IgD-negative memory B cell (primary cell): Measurements from ENCODE around the gene HIVEP3. TPM values are rescaled to one million over a fixed set of nuclear protein-coding genes. Genes with fewer than 3 reads are reported as not detected.

Experiments
- H3K27ac Mint-ChIP-seq, 3 donors: one replicate each; pipeline ENCODE4 v1.8.0; 2020 to 2022; ENCODE audit warnings: mild to moderate bottlenecking in 3 of 3, mixed read lengths in 3 of 3, moderate library complexity in 1 of 3
- H3K27me3 Mint-ChIP-seq: one replicate; pipeline ENCODE4 v1.8.0; 2021; ENCODE audit warnings: mixed read lengths
- H3K36me3 Mint-ChIP-seq: one replicate; pipeline ENCODE4 v1.8.0; 2020; ENCODE audit warnings: mild to moderate bottlenecking, mixed read lengths
- H3K4me1 Mint-ChIP-seq, 3 donors: one replicate each; pipeline ENCODE4 v1.8.0; 2020 to 2022; ENCODE audit warnings: mixed read lengths in 3 of 3, mild to moderate bottlenecking in 1 of 3
- H3K4me3 Mint-ChIP-seq, 4 donors: one replicate each; pipeline ENCODE4 v1.8.0; 2020 to 2022; ENCODE audit warnings: mild to moderate bottlenecking in 4 of 4, mixed read lengths in 4 of 4, moderate library complexity in 3 of 4
- H3K9me3 Mint-ChIP-seq, 3 donors: one replicate each; pipeline ENCODE4 v1.8.0; 2020 to 2021; ENCODE audit warnings: mixed read lengths in 3 of 3, mild to moderate bottlenecking in 1 of 3
- polyA plus RNA-seq: library from polyadenylated mRNA; unstranded; fragments of 300-500 nt; fragmentation: Illumina TruSeq; gene quantifications from one replicate; pipeline ENCODE4 v1.2.3, GENCODE V29; 2021

Gene HIVEP3
- polyA plus RNA-seq, 1 donor from 2014 or later, result 1.4 TPM

DNA sequence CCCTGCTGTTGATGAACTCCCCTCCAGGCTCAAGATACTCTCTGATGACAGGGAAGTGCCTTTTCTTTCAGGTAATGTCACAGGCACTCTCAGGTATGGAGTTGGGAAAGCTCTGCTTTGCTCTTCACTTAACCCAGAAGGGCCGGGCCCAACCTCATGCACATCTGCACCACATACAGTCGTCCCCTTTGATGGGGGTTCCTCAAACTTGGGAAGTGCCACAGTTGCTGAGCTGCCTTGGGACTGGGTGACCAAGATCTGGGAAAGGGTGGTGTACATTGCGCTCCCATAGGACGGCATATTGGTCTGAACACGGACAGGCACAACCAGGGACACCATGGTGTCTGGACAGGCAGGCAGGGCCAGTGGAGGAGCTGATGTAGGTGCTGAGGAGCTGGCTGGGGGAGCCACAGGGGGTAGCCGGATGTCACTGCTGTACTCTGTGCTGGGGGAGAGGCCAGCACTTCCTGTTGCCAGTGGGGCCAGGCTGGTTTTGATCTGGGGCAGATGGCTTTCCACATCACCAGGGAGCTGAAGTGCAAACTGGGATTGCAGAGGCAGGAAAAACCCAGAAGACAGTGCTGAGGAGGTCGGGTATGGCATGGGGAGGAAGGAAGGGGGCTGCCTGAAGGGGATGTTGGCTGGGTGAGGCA lies 338.1 kb downstream of the HIVEP3 start:
- no peaks in the 10 kb centered on the region for H3K9me3 Mint-ChIP-seq
- no peak overlapping the region for H3K4me3 Mint-ChIP-seq
- peaks cover 4 to 17% (median 14%) of the 10 kb centered on the region in 3 donors for H3K4me1 Mint-ChIP-seq
- no peaks in the 10 kb centered on the region for H3K27me3 Mint-ChIP-seq
- H3K36me3 Mint-ChIP-seq, result peaks cover 6% of the 10 kb centered on the region
- peak overlapping the region in 2 of 3 donors; percentile 47 to 53 for H3K27ac Mint-ChIP-seq

DNA sequence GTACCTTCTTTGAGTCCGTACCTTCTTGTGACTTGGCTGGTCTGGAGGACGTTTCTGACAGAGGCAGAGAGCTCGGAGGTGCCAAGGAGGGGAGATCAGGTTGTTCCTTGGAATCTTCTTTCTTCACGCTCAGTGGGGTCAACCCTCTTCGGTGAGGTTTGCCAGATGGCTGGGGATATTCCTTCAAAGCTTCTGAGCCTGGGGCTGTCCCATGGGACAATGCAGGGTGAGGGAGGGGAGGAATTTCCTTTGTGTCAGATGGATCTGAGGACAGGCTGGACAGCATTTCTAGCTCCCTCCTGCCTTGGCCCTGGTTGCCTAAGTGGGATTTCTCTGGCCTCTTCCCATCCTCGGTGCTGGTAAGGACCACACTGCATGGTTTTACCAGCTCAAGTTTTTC lies 338.7 kb downstream of the HIVEP3 start:
- no peaks in the 10 kb centered on the region for H3K27me3 Mint-ChIP-seq
- no peak overlapping the region for H3K27ac Mint-ChIP-seq
- peaks cover 7 to 21% (median 17%) of the 10 kb centered on the region in 3 donors for H3K4me1 Mint-ChIP-seq
- no peaks in the 10 kb centered on the region for H3K9me3 Mint-ChIP-seq
- peaks cover 4% of the 10 kb centered on the region for H3K36me3 Mint-ChIP-seq
- no peak overlapping the region for H3K4me3 Mint-ChIP-seq

DNA sequence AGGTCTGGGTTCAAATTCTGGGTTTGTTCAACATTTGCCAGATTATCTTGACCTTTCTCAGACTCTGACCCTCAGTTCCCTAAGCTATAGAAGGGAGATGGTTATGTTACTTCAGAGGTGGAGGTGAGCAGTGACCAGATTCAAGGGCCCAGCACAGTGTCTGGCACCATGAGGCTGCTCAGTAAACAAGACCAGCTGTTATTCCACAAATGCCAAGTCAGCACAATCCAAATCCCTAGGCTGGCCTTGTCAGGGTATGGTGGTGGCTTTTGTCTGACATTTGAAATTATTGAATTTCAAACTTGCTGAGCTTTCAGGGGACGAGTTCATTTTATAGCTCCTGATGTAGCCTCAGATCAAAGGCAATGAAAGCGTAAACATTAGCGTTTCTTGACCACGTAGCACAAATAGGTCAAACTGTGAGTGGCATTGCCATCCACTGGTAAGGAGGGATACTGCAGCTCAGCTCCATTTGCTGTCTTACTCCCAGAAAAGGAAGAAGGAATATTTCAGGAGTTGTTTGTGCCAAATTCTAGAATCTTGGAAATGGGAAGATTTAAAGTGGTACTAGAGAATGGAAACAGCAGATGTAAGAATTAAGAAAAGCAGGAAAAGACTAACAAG lies 339.9 kb downstream of the HIVEP3 start:
- Mint-ChIP-seq H3K36me3 (peaks cover 3% of the 10 kb centered on the region), H3K4me1 (peaks cover 15 to 29% (median 26%) of the 10 kb centered on the region in 3 donors), H3K9me3 (no peaks in the 10 kb centered on the region), H3K4me3 (peak overlapping the region in 1 of 4 donors; percentile 18), H3K27me3 (no peaks in the 10 kb centered on the region), H3K27ac (no peak overlapping the region)

DNA sequence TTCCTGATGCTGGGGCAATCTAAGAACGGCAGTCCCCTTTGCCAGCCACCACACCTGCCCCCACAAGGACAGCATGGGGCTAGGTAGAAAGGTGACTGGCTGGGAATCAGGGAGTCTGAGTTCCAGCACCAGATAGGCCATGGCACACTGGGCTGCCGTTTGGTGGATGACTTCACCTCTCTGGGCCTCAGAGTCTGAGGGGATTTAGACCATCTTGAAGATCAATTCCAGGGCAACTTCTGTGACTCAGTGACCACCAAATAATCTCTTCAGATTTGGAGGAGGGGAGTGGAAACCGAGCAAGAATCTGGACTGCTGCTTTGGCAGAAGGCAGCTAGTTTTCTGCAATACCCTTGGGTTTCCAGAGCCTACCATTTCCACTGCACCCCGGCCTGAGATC lies 342.1 kb downstream of the HIVEP3 start:
- Mint-ChIP-seq H3K27ac (no peak overlapping the region), H3K27me3 (no peaks in the 10 kb centered on the region), H3K36me3 (no peaks in the 10 kb centered on the region), H3K9me3 (no peaks in the 10 kb centered on the region), H3K4me3 (no peak overlapping the region), H3K4me1 (peaks cover 17 to 31% (median 30%) of the 10 kb centered on the region in 3 donors)

DNA sequence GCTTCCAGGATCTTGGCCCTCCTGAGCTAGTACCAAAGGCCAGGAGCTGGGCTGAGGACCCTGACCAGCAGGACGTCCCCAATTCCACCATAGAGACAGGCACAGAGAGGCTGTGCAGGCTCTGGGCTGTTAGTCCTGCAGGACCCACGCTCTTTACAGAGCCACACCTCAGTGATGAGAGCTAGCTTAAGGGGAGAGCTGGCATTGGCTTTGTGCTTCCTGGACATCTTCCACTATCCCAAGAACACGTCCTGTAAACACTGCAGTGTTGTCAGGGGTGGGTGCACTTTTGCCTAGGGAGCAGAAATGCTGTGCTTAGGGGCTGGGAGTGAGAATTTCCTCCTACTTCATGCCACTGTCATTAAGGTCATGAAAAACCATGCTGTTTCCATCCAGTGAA lies 342.5 kb downstream of the HIVEP3 start:
- no peaks in the 10 kb centered on the region for H3K9me3 Mint-ChIP-seq
- H3K36me3 Mint-ChIP-seq, result no peaks in the 10 kb centered on the region
- H3K27me3 Mint-ChIP-seq, result no peaks in the 10 kb centered on the region
- H3K27ac Mint-ChIP-seq, result no peak overlapping the region
- H3K4me1 Mint-ChIP-seq, result peaks cover 17 to 31% (median 30%) of the 10 kb centered on the region in 3 donors
- H3K4me3 Mint-ChIP-seq, result no peak overlapping the region

DNA sequence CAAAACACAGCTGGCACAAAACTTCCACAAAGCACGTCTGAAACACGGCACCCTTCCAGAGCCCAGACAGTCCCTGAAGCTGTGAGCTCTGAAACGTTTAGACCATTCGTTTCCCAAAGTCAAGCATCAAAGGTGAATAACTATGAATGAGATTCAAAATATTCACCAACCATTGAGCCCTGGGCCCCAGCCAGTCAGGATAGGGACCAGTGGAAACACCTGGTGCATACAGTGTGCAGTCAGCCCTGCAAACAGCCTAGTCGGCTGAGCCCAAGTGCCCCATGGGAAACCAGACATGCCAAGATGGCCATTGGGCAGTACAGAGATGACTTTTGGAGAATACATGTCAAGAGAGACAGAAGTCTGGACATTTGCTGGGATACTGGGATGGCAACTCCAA lies 343.9 kb downstream of the HIVEP3 start:
- peaks cover 3% of the 10 kb centered on the region for H3K36me3 Mint-ChIP-seq
- peak overlapping the region in 1 of 4 donors; percentile 7 for H3K4me3 Mint-ChIP-seq
- H3K27ac Mint-ChIP-seq, result peak overlapping the region in 1 of 3 donors; percentile 64
- H3K9me3 Mint-ChIP-seq, result no peaks in the 10 kb centered on the region
- H3K4me1 Mint-ChIP-seq, result peaks cover 17 to 31% (median 30%) of the 10 kb centered on the region in 3 donors
- no peaks in the 10 kb centered on the region for H3K27me3 Mint-ChIP-seq

DNA sequence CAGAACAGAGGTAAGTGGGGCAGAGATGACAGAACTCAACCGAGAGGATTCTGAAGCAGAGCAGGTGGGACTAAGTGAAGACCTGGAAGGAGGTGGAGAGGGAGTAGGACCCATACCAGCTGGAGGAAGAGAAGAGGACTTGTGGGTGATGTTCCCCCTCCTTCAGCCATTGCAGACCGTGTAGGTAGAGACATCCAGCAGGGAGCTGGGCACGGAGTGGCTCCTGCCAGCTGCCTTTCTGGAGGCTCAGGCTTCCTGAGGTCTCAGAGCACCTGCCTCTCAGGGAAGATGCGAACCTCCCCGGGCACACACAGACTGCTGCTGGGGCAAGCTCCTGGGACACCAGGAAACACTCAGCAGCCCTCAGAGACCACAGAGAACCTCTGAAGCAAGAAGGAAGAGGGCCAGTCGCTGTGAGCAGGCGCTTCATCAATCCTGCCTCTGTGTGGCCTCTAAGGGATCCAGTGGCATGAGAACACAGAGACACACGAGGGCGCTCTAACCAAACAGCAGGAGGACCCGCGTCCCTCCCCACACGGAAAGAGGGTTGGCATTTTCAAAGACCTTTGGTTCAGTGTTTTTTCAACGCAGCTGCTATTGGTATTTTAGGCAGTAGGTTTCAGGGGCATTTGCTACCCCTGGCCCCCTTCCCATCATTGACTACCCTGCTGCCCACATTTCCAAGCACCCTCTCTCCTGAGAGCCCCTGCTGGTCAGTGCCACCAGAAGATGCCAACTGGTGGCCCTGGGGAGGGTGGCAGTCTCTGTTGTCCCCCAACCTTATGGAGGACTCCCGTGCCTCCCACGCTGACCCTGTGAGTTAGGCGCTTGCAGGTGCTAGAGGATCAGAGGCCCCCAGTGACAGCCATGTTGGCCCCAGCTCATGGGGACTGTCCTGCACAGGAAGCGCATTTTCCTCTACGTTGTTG lies 344.7 kb downstream of the HIVEP3 start:
- Mint-ChIP-seq H3K27ac (no peak overlapping the region), H3K4me1 (peaks cover 17 to 29% (median 29%) of the 10 kb centered on the region in 3 donors), H3K36me3 (peaks cover 4% of the 10 kb centered on the region), H3K27me3 (no peaks in the 10 kb centered on the region), H3K9me3 (no peaks in the 10 kb centered on the region), H3K4me3 (peak overlapping the region in 2 of 4 donors; percentile 60 to 67)

- peaks cover 17 to 26% (median 23%) of the 10 kb centered on the region in 3 donors for H3K4me1 Mint-ChIP-seq
- H3K27me3 Mint-ChIP-seq, result no peaks in the 10 kb centered on the region
- peaks cover 4% of the 10 kb centered on the region for H3K36me3 Mint-ChIP-seq
- H3K27ac Mint-ChIP-seq, result no peak overlapping the region
- H3K4me3 Mint-ChIP-seq, result no peak overlapping the region
- no peaks in the 10 kb centered on the region for H3K9me3 Mint-ChIP-seq
Observed at GRCh38 chr1:41573194-41573593, 345.5 kb downstream of the HIVEP3 start.

GRCh38 chr1:41572224-41572623 lies 346.5 kb downstream of the HIVEP3 start:
- Mint-ChIP-seq H3K27ac (no peak overlapping the region), H3K4me1 (peaks cover 17 to 24% (median 18%) of the 10 kb centered on the region in 3 donors), H3K27me3 (no peaks in the 10 kb centered on the region), H3K4me3 (no peak overlapping the region), H3K36me3 (peaks cover 6% of the 10 kb centered on the region), H3K9me3 (no peaks in the 10 kb centered on the region)

- Mint-ChIP-seq H3K4me1 (peaks cover 16 to 26% (median 22%) of the 10 kb centered on the region in 3 donors), H3K27me3 (no peaks in the 10 kb centered on the region), H3K4me3 (no peak overlapping the region), H3K9me3 (no peaks in the 10 kb centered on the region), H3K27ac (peak overlapping the region in 1 of 3 donors; percentile 17), H3K36me3 (peaks cover 10% of the 10 kb centered on the region)
Observed at GRCh38 chr1:41571041-41571440, 347.7 kb downstream of the HIVEP3 start.

GRCh38 chr1:41568204-41568603 lies 350.5 kb downstream of the HIVEP3 start:
- Mint-ChIP-seq H3K4me1 (peaks cover 2 to 6% (median 5%) of the 10 kb centered on the region in 3 donors), H3K36me3 (peaks cover 11% of the 10 kb centered on the region), H3K4me3 (no peak overlapping the region), H3K27ac (peak overlapping the region in 1 of 3 donors; percentile 17), H3K27me3 (no peaks in the 10 kb centered on the region), H3K9me3 (no peaks in the 10 kb centered on the region)

GRCh38 chr1:41566969-41567368 lies 351.8 kb downstream of the HIVEP3 start:
- Mint-ChIP-seq H3K36me3 (peaks cover 11% of the 10 kb centered on the region), H3K27ac (peak overlapping the region in 1 of 3 donors; percentile 11), H3K4me3 (no peak overlapping the region), H3K4me1 (peaks cover 2 to 6% (median 5%) of the 10 kb centered on the region in 3 donors), H3K27me3 (no peaks in the 10 kb centered on the region), H3K9me3 (no peaks in the 10 kb centered on the region)

DNA sequence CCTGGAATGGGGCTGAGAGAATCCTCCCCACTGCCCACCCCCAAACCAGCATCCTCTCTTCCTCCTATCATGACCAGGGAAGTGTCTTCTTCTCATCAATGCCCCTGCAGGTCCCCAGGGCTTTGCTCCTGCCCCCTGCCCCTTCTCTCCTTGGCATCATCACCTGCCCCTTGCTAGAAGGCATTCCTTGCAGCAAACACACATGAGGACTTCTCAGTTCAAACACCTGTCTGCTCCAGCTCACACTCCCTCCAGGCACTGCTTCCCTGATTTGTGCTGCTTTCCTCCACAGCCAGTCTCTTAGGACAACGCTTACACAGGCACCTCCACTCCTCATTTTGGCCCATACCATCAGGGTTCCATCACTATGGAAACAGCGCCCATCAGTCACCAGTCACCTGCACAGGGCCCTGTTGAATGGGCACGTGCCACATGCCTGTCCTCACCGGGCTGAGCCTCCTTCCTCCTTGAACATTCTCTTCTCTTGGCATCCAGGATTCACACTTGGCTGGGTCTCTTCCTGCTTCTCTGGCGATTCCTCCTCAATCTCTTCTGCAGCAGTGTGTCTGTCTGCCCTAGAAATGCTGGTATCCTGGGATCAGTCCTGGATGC lies 352.3 kb downstream of the HIVEP3 start:
- peaks cover 2 to 6% (median 5%) of the 10 kb centered on the region in 3 donors for H3K4me1 Mint-ChIP-seq
- H3K9me3 Mint-ChIP-seq, result no peaks in the 10 kb centered on the region
- H3K36me3 Mint-ChIP-seq, result peaks cover 11% of the 10 kb centered on the region
- H3K4me3 Mint-ChIP-seq, result no peak overlapping the region
- H3K27ac Mint-ChIP-seq, result no peak overlapping the region
- no peaks in the 10 kb centered on the region for H3K27me3 Mint-ChIP-seq

DNA sequence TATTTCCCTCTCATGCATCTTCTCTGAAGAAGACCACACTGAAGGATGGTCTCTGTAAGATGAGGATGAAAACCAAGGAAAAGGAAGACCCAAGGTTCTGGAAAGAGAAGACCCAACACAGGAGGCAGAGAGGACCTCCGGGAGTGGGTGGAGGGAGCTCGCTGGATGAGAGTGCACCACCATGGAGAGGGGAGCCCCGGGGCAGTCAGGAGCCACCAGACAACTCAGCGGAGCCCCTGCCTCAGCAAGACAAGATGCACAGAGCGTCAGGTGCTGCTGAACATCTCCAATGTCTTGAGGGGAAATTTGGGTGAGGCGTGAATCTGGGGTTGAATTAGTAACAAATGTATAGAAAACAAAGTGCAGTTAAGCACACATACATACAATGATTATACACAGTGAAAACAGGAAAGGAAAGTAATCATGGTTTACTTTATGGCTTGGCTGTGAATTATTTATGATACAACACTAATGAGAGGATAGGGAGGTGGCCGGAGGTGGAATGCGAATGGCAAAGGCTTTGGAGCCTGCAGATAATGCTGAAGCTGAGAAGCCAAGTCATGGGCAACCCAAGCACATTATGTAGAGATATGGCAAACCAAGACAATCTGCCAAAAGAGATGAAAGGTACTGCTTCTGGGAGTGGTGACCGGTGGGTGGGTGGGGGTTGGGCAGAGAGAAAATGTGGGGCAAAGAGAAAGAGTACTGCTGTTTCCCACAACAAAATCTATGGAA lies 353.8 kb downstream of the HIVEP3 start:
- Mint-ChIP-seq H3K36me3 (peaks cover 9% of the 10 kb centered on the region), H3K4me1 (peaks cover 2 to 6% (median 2%) of the 10 kb centered on the region in 3 donors), H3K9me3 (no peaks in the 10 kb centered on the region), H3K4me3 (no peak overlapping the region), H3K27me3 (no peaks in the 10 kb centered on the region), H3K27ac (no peak overlapping the region)
